GM23248 (cell line): ENCODE measurements around the gene PI4K2B. TPM values are rescaled to one million over a fixed set of nuclear protein-coding genes. Genes with fewer than 3 reads are reported as not detected.
A peak's percentile ranks its signal among the peaks of the same experiment; 100 is the strongest.

Source experiments
- DNase-seq: peaks from one replicate; pipeline ENCODE4 v3.0.0-alpha.2; 2015
- H2AFZ ChIP-seq: fragments of 200-600 bp; sonication (generic); 2 replicates; pipeline ENCODE4 v1.6.1; 2016; ENCODE audit warnings: antibody characterized with exemption
- H3F3A ChIP-seq: fragments of 200-600 bp; sonication (generic); 2 replicates; pipeline ENCODE4 v1.6.1; 2016; ENCODE audit warnings: mild to moderate bottlenecking, antibody characterized with exemption, mixed run types; ENCODE audit not compliant: insufficient read depth
- H3K27ac ChIP-seq: fragments of 200-600 bp; sonication (generic); 2 replicates; pipeline ENCODE4 v1.5.1; 2016; ENCODE audit warnings: mild to moderate bottlenecking
- H3K27me3 ChIP-seq: fragments of 200-600 bp; sonication (generic); replicated peaks from 2 replicates; pipeline ENCODE4 v1.6.1; 2016; ENCODE audit warnings: mild to moderate bottlenecking; ENCODE audit not compliant: insufficient read depth
- H3K36me3 ChIP-seq: fragments of 200-600 bp; sonication (generic); 2 replicates; pipeline ENCODE4 v1.6.1; 2016; ENCODE audit warnings: low read depth, mild to moderate bottlenecking
- H3K4me1 ChIP-seq: fragments of 200-600 bp; sonication (generic); 2 replicates; pipeline ENCODE4 v1.6.1; 2016; ENCODE audit warnings: mild to moderate bottlenecking; ENCODE audit not compliant: insufficient read depth
- H3K4me2 ChIP-seq: fragments of 200-600 bp; sonication (generic); one replicate; pipeline ENCODE4 v1.6.1; 2016; ENCODE audit warnings: mild to moderate bottlenecking; ENCODE audit not compliant: unreplicated experiment
- H3K4me3 ChIP-seq: fragments of 200-600 bp; sonication (generic); 2 replicates; pipeline ENCODE4 v1.5.1; 2016; ENCODE audit warnings: mild to moderate bottlenecking
- H3K79me2 ChIP-seq: fragments of 200-600 bp; sonication (generic); 2 replicates; pipeline ENCODE4 v1.6.1; 2016; ENCODE audit warnings: mild to moderate bottlenecking; ENCODE audit not compliant: insufficient read depth
- H3K9ac ChIP-seq: fragments of 200-600 bp; sonication (generic); 2 replicates; pipeline ENCODE4 v1.6.1; 2016; ENCODE audit warnings: mild to moderate bottlenecking
- H3K9me2 ChIP-seq: fragments of 200-600 bp; sonication (generic); 2 replicates; pipeline ENCODE4 v1.6.1; 2016; ENCODE audit warnings: mixed run types, mild to moderate bottlenecking, moderate library complexity; ENCODE audit not compliant: insufficient read depth
- H3K9me3 ChIP-seq: fragments of 200-600 bp; sonication (generic); one replicate; pipeline ENCODE4 v1.6.1; 2017; ENCODE audit warnings: low read depth
- H4K20me1 ChIP-seq: fragments of 200-600 bp; sonication (generic); 2 replicates; pipeline ENCODE4 v1.6.0; 2016; ENCODE audit not compliant: insufficient read depth
- EZH2 ChIP-seq: fragments of 200-600 bp; sonication (generic); IDR thresholded peaks from 2 replicates; pipeline ENCODE4 v1.6.1; 2018; ENCODE audit warnings: antibody characterized with exemption, mild to moderate bottlenecking; ENCODE audit not compliant: insufficient read depth, poor library complexity, severe bottlenecking
- EZH2phosphoT487 ChIP-seq: fragments of 200-600 bp; sonication (generic); IDR thresholded peaks from 2 replicates; pipeline ENCODE4 v1.6.1; 2018; ENCODE audit warnings: antibody characterized with exemption, moderate library complexity, mild to moderate bottlenecking, low read depth; ENCODE audit not compliant: insufficient read depth
- WGBS, 2 experiments: methylation state at CpG; one replicate each; pipeline ENCODE4 v1.1.6; 2015 to 2017; ENCODE audit warnings: low lambda C conversion rate in 2 of 2, low coverage in 1 of 2; ENCODE audit errors: missing lambda C conversion rate in 2 of 2; 5-methylcytosine and 5-hydroxymethylcytosine counted together
- in situ Hi-C: fragments of 300-500 bp; cut with MboI; formaldehyde crosslinking; loops from 2 replicates; pipeline ENCODE4 v1.15.0; 2020
- polyA plus RNA-seq: library from polyadenylated mRNA; unstranded; fragments of >200 nt; fragmentation: Nextera tagmentation; extraction: Ambion mirVana; gene quantifications from 2 replicates; pipeline ENCODE4 v1.2.1, GENCODE V29; 2016
- total RNA-seq: library from RNA; depleted of rRNA; stranded (reverse); fragments of >200 nt; shearing (Covaris generic); gene quantifications from 2 replicates; pipeline ENCODE4 v1.2.3, GENCODE V29; 2014

The PI4K2B gene
- total and polyA plus RNA-seq, 2 experiments from 2014 or later, result 13.6 to 28.0 TPM

GRCh38 chr4:25308306-25308705 is 74.5 kb downstream of the PI4K2B start:
- TF ChIP-seq EZH2phosphoT487 (no peak), EZH2 (no peak)
- H3K79me2 ChIP-seq, result 0 out of 2 replicates have a peak, but pooled peaks cover under 1% of the 10 kb centered on the region
- peaks cover 13% of the 10 kb centered on the region; the same call in 1 of the 2 replicates for H3K4me1 ChIP-seq
- no peak overlapping the region for H3K4me2 ChIP-seq
- no peak overlapping the region for H3K9ac ChIP-seq
- in situ Hi-C loops, result no loop called here
- no peaks in the 10 kb centered on the region for H3K27me3 ChIP-seq
- no peak overlapping the region for H2AFZ ChIP-seq
- H3K9me2 ChIP-seq, result no peaks in the 10 kb centered on the region
- H3K36me3 ChIP-seq, result no peaks in the 10 kb centered on the region
- no peak overlapping the region for H3K27ac ChIP-seq
- no peaks in the 10 kb centered on the region for H3K9me3 ChIP-seq
- H3F3A ChIP-seq, result peaks cover 3% of the 10 kb centered on the region; the same call in 1 of the 2 replicates
- peak; percentile 10 for DNase-seq
- WGBS, 2 experiments, result 85% methylated on average over 2 of the region's 2 CpGs
- H3K4me3 ChIP-seq, result no peak overlapping the region
- no peaks in the 10 kb centered on the region for H4K20me1 ChIP-seq

- Histone ChIP-seq H3K79me2 (peaks cover 5% of the 10 kb centered on the region; the same call in 1 of the 2 replicates), H3K27me3 (no peaks in the 10 kb centered on the region), H3K4me3 (no peak overlapping the region), H3F3A (peaks cover 3% of the 10 kb centered on the region; the same call in 1 of the 2 replicates), H3K4me1 (peaks cover 17% of the 10 kb centered on the region; the same call in 1 of the 2 replicates), H2AFZ (no peak overlapping the region), H3K36me3 (no peaks in the 10 kb centered on the region), H3K9me3 (no peaks in the 10 kb centered on the region), H3K9ac (no peak overlapping the region), H3K27ac (no peak overlapping the region), H3K4me2 (no peak overlapping the region), H3K9me2 (no peaks in the 10 kb centered on the region), H4K20me1 (no peaks in the 10 kb centered on the region)
- no peak for TF ChIP-seq EZH2
- no peak for TF ChIP-seq EZH2phosphoT487
- 36 to 43% methylated on average over 7 of the region's 7 CpGs for WGBS, 2 experiments
- peak; percentile 64 for DNase-seq
- in situ Hi-C loops, result no loop called here
These were observed 74.9 kb downstream of the PI4K2B start for GRCh38 chr4:25308761-25309160.

GRCh38 chr4:25310066-25310802 is 76.4 kb downstream of the PI4K2B start:
- Histone ChIP-seq H2AFZ (peak overlapping the region; percentile 67), H3K9ac (no peak overlapping the region), H3K27me3 (no peaks in the 10 kb centered on the region), H3K27ac (no peak overlapping the region), H3K4me2 (no peak overlapping the region), H3K36me3 (no peaks in the 10 kb centered on the region), H3K4me1 (peaks cover 17% of the 10 kb centered on the region; the same call in 1 of the 2 replicates), H3K4me3 (no peak overlapping the region), H3K9me2 (no peaks in the 10 kb centered on the region), H3K9me3 (no peaks in the 10 kb centered on the region), H4K20me1 (no peaks in the 10 kb centered on the region), H3F3A (peaks cover 3% of the 10 kb centered on the region; the same call in 1 of the 2 replicates), H3K79me2 (peaks cover 15% of the 10 kb centered on the region)
- DNase-seq, result no peak
- in situ Hi-C loops, result no loop called here
- WGBS, 2 experiments, result 77 to 81% methylated on average over 4 of the region's 4 CpGs
- TF ChIP-seq EZH2 (no peak), EZH2phosphoT487 (no peak)

- DNase-seq, result no peak
- Histone ChIP-seq H3K9me2 (no peaks in the 10 kb centered on the region), H3K4me2 (no peak overlapping the region), H3K36me3 (no peaks in the 10 kb centered on the region), H2AFZ (peak overlapping the region; percentile 67), H4K20me1 (no peaks in the 10 kb centered on the region), H3K4me3 (no peak overlapping the region), H3F3A (peaks cover 3% of the 10 kb centered on the region; the same call in 1 of the 2 replicates), H3K27ac (no peak overlapping the region), H3K4me1 (peaks cover 17% of the 10 kb centered on the region; the same call in 1 of the 2 replicates), H3K9me3 (no peaks in the 10 kb centered on the region), H3K79me2 (peaks cover 15% of the 10 kb centered on the region), H3K27me3 (no peaks in the 10 kb centered on the region), H3K9ac (no peak overlapping the region)
- TF ChIP-seq EZH2, result no peak
- TF ChIP-seq EZH2phosphoT487, result no peak
- in situ Hi-C loops, result no loop called here
- WGBS, 2 experiments, result 50 to 55% methylated on average over 1 of the region's 1 CpG
These were observed 77.0 kb downstream of the PI4K2B start for GRCh38 chr4:25310803-25311166.
